Fibroblast of lung (primary cell): Measurements from ENCODE around the gene GPR156. TPM values are rescaled to one million over a fixed set of nuclear protein-coding genes. Genes with fewer than 3 reads are reported as not detected.
"Not testable (repeated sequence)": the region's sequence is repeated elsewhere in the genome, so short reads cannot be mapped to it uniquely, and the experiment has no call there.

Experiments
- DNase-seq, 2 donors: peaks; one replicate each; pipeline versions ENCODE4 v3.0.0 to v3.0.0-alpha.2; 2010; ENCODE audit warnings: low read depth in 2 of 2
- H2AFZ ChIP-seq: 2 replicates; pipeline ENCODE4 v1.5.1; 2012; ENCODE audit warnings: low read length, control low read depth, inconsistent platforms
- H3K27ac ChIP-seq: 2 replicates; pipeline ENCODE4 v1.5.1; 2011; ENCODE audit warnings: low read length, control low read depth; ENCODE audit not compliant: insufficient read depth
- H3K27me3 ChIP-seq: 2 replicates; pipeline ENCODE4 v1.5.1; 2011; ENCODE audit warnings: mild to moderate bottlenecking, low read length; ENCODE audit not compliant: control insufficient read depth, insufficient read depth
- H3K36me3 ChIP-seq: 2 replicates; pipeline ENCODE4 v1.5.1; 2011; ENCODE audit warnings: low read length; ENCODE audit not compliant: control insufficient read depth, insufficient read depth
- H3K4me1 ChIP-seq: 2 replicates; pipeline ENCODE4 v1.5.1; 2011; ENCODE audit warnings: low read length; ENCODE audit not compliant: control insufficient read depth, insufficient read depth; ENCODE audit errors: extremely low read depth
- H3K4me2 ChIP-seq: 2 replicates; pipeline ENCODE4 v1.5.1; 2011; ENCODE audit warnings: low read length, control low read depth; ENCODE audit not compliant: insufficient read depth; ENCODE audit errors: extremely low read depth
- H3K4me3 ChIP-seq, 4 experiments: fragments of 200-600 bp in 1 of 4; sonication (generic) in 1 of 4; replicated peaks in 1 of 4; 2 replicates each; pipeline ENCODE4 v1.5.1; 2011 to 2016; ENCODE audit warnings: low read length in 4 of 4, low read depth in 3 of 4, mild to moderate bottlenecking in 3 of 4, control low read depth in 2 of 4, inconsistent platforms in 1 of 4, mixed read lengths in 1 of 4; ENCODE audit not compliant: insufficient read depth in 1 of 4; ENCODE audit errors: control extremely low read depth in 1 of 4
- H3K79me2 ChIP-seq: 2 replicates; pipeline ENCODE4 v1.5.1; 2012; ENCODE audit warnings: mild to moderate bottlenecking, low read length, inconsistent platforms; ENCODE audit not compliant: control insufficient read depth, insufficient read depth
- H3K9ac ChIP-seq: 2 replicates; pipeline ENCODE4 v1.5.1; 2011; ENCODE audit warnings: mild to moderate bottlenecking, low read length, control low read depth; ENCODE audit not compliant: insufficient read depth
- H3K9me3 ChIP-seq: 2 replicates; pipeline ENCODE4 v1.5.1; 2012; ENCODE audit warnings: low read depth, low read length; ENCODE audit not compliant: control insufficient read depth, insufficient read depth
- H4K20me1 ChIP-seq: 2 replicates; pipeline ENCODE4 v1.5.1; 2011; ENCODE audit warnings: low read length; ENCODE audit not compliant: control insufficient read depth, insufficient read depth; ENCODE audit errors: extremely low read depth
- CTCF ChIP-seq, 2 donors: IDR thresholded peaks in 1 of 2; conservative IDR thresholded peaks in 1 of 2; 1 replicate in 1 of 2; 2 replicates in 1 of 2; pipeline ENCODE4 v1.5.1; 2011 to 2012; ENCODE audit warnings: low read length in 2 of 2, control low read depth in 1 of 2, inconsistent platforms in 1 of 2, low read depth in 1 of 2, mild to moderate bottlenecking in 1 of 2
- EZH2 ChIP-seq: IDR thresholded peaks from 2 replicates; pipeline ENCODE4 v1.5.1; 2012; ENCODE audit warnings: low read length, control low read depth, mild to moderate bottlenecking; ENCODE audit errors: missing control alignments
- polyA plus RNA-seq, 2 donors: library from polyadenylated mRNA; depleted of rRNA in 1 of 2; stranded (reverse) in 1 of 2; unstranded in 1 of 2; fragments of >200 nt; gene quantifications; 2 replicates each; pipeline ENCODE4 v1.2.1, GENCODE V29; 2011 to 2012; ENCODE audit warnings: missing spikeins in 1 of 2
- total RNA-seq: library from RNA; depleted of rRNA; stranded (reverse); fragments of >200 nt; gene quantifications from 2 replicates; pipeline ENCODE4 v1.2.1, GENCODE V29; 2014

GPR156 gene
- total and polyA plus RNA-seq, 2 donors (not counting 1 experiment from before 2014, with no cell fraction given), result 0.33 to 0.42 TPM

- no peaks in the 10 kb centered on the region for H3K9me3 ChIP-seq
- no peak overlapping the region for H2AFZ ChIP-seq
- no peak overlapping the region for H3K4me3 ChIP-seq
- no peaks in the 10 kb centered on the region for H3K79me2 ChIP-seq
- H3K4me1 ChIP-seq, result no peaks in the 10 kb centered on the region
- H3K36me3 ChIP-seq, result no peaks in the 10 kb centered on the region
- no peak for TF ChIP-seq EZH2
- no peak for TF ChIP-seq CTCF (conservative IDR thresholded peaks at IDR 0.05 in 1 of 2, IDR thresholded peaks at IDR 0.05 in 1 of 2; ENCODE audit: low read depth in 1 of 2, low read length in 2 of 2)
- DNase-seq, result no peak
- H3K27me3 ChIP-seq, result no peaks in the 10 kb centered on the region
- no peak overlapping the region for H3K27ac ChIP-seq
- no peaks in the 10 kb centered on the region for H4K20me1 ChIP-seq
- H3K4me2 ChIP-seq, result no peak overlapping the region
- H3K9ac ChIP-seq, result no peak overlapping the region
Measured at GRCh38 chr3:120326784-120327183, 41.8 kb upstream of the GPR156 start.

GRCh38 chr3:120324190-120324589, 39.2 kb upstream of the GPR156 start:
- Histone ChIP-seq H3K27ac (no peak overlapping the region), H3K36me3 (no peaks in the 10 kb centered on the region), H3K4me1 (no peaks in the 10 kb centered on the region), H4K20me1 (no peaks in the 10 kb centered on the region), H3K4me2 (no peak overlapping the region), H3K27me3 (no peaks in the 10 kb centered on the region), H3K9ac (no peak overlapping the region), H2AFZ (no peak overlapping the region), H3K9me3 (no peaks in the 10 kb centered on the region), H3K4me3 (no peak overlapping the region), H3K79me2 (no peaks in the 10 kb centered on the region)
- peak; percentile 26 to 43 for DNase-seq
- TF ChIP-seq CTCF (conservative IDR thresholded peaks at IDR 0.05 in 1 of 2, IDR thresholded peaks at IDR 0.05 in 1 of 2; ENCODE audit: low read depth in 1 of 2, low read length in 2 of 2) (no peak), EZH2 (no peak)

GRCh38 chr3:120323761-120324160, 38.7 kb upstream of the GPR156 start:
- not testable (repeated sequence) for H3K4me1 ChIP-seq
- peak in 1 of 2 donors; percentile 6 for DNase-seq

More at GRCh38 chr3:120323761-120324160, 38.7 kb upstream of the GPR156 start:
- H3K4me2 ChIP-seq, H4K20me1 ChIP-seq, H3K9me3 ChIP-seq, H3K27me3 ChIP-seq, H3K9ac ChIP-seq, H3K27ac ChIP-seq, H3K79me2 ChIP-seq, H2AFZ ChIP-seq, H3K4me3 ChIP-seq, H3K36me3 ChIP-seq: not testable (repeated sequence)
